ENCODE data around the gene CLINT1. TPM values are rescaled to one million over a fixed set of nuclear protein-coding genes. Genes with fewer than 3 reads are reported as not detected.

CLINT1 gene
- total and polyA plus RNA-seq, 2 of the 4 experiments (the other 2 are of a cell fraction), result 144 to 146 TPM

DNA sequence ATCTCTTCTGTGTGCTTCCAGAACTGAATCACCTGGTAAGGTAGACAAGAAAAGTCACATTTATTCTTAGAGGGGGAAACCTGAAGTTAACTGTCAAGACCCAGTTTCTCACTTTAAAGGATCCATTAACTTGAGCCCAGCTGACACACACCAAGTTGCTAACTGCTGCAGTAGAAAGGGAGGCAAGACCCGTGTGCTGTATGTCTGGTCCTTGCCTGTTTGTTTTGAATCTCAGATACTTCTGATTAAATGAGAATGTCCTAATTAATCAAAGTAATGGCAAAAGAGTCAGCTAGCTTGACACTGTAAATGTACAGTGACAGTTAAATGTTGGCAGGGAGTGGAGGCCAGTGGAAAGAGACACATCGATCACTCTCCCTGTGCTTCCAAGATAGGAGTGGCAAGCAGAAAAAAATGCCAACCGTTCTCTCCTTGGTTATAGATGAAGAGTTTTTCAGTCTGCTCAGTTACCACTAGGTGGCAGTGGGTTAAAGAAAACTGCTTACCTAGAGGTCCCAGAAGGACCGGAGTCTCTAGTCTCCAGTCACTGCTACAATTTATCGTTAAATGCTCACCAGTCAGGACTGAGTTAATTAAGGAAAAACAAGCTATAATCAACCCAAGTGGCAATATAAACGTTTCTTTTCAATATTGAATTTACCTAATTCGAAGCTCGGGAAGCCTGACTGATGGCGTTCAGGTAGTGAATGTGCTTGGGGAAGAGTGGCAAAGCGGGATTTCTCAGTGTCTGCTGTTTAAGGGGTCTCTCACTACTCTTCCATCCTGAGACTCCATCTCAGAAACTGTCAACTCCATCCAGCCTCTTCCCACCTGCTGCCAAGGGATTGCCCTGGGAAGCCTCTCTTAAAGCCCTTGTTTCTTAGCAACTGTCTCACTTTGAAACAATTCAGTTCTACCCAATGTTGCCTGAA lies 97.0 kb downstream of the CLINT1 start:
- Histone ChIP-seq H3K36me3 (ENCODE audit: control insufficient read depth, insufficient read depth, low read length) (no peaks in the 10 kb centered on the region), H3K79me1 (ENCODE audit: low read depth in 1 of 2, low read length in 2 of 2) (no peaks in the 10 kb centered on the region), H2AFZ (replicated peaks; ENCODE audit: low read length, poor library complexity) (peak overlapping the region; percentile 78), H3K9ac (ENCODE audit: low read depth, low read length) (no peak overlapping the region), H4K8ac (ENCODE audit: low read depth in 2 of 2, low read length in 2 of 2) (peak overlapping the region in 1 of 2 experiments; percentile 66; a peak in 2 of 4 replicates), H2AK9ac (replicated peaks; ENCODE audit: low read depth, low read length, poor library complexity) (no peak overlapping the region), H3K4me1 (ENCODE audit: control insufficient read depth, insufficient read depth, low read length) (no peaks in the 10 kb centered on the region), H2AK5ac (ENCODE audit: low read depth, low read length) (no peak overlapping the region), H3K14ac (replicated peaks; ENCODE audit: low read depth, low read length) (no peak overlapping the region), H4K20me1 (ENCODE audit: insufficient read depth, low read length) (no peaks in the 10 kb centered on the region), H3K9me3 (ENCODE audit: control insufficient read depth, insufficient read depth, low read length) (no peaks in the 10 kb centered on the region), H3K23ac (ENCODE audit: low read depth, low read length) (no peak overlapping the region), H3K18ac (ENCODE audit: low read depth, low read length) (no peak overlapping the region), H3K9me1 (ENCODE audit: insufficient read depth, low read length) (peaks cover 3% of the 10 kb centered on the region; the same call in 1 of the 2 replicates), H3K4me3 (ENCODE audit: insufficient read depth, low read depth, low read length) (no peak overlapping the region), H2BK5ac (ENCODE audit: low read depth, low read length, poor library complexity, severe bottlenecking) (no peak overlapping the region), H2BK15ac (ENCODE audit: low read depth, low read length) (no peak overlapping the region), H2BK120ac (ENCODE audit: low read depth, low read length) (no peak overlapping the region), H3K4me2 (ENCODE audit: low read depth, low read length) (no peak overlapping the region), H3K27me3 (ENCODE audit: control insufficient read depth, insufficient read depth, low read length) (no peaks in the 10 kb centered on the region), H4K91ac (ENCODE audit: insufficient read depth, low read depth, low read length) (no peak overlapping the region), H2BK20ac (ENCODE audit: low read depth, low read length) (0 out of 2 replicates have a peak overlapping the region, but pooled peaks have one; percentile 35), H3K27ac (ENCODE audit: insufficient read depth, low read length) (no peak overlapping the region), H3K56ac (ENCODE audit: extremely low read depth, insufficient read depth, low read length) (no peak overlapping the region), H3K4ac (ENCODE audit: low read depth, low read length) (no peak overlapping the region), H4K5ac (ENCODE audit: low read depth, low read length) (no peak overlapping the region)
- intact Hi-C loops (cut with micrococcal nuclease) (loop anchor here (1.0 to 5.0 kb wide), 5 partner anchors 155 to 1370 kb away; no protein-coding TSS in a partner anchor), dilution Hi-C loops (cut with HindIII; ENCODE audit: low sequenced_read_pairs, unreplicated experiment) (no loop called here), in situ Hi-C loops (cut with MboI; ENCODE audit: low sequenced_read_pairs) (no loop called here)
- DNase-seq, result peak; percentile 72
- CTCF ChIA-PET, result interaction anchor here (0.5 to 1.4 kb wide), 9 partner anchors 9 to 1371 kb away, joined by 3 to 10 read pairs (median 3); partner anchors contain the start of gene LSM11
- peak; percentile 99 for ATAC-seq (ENCODE audit: low read depth)
- whole genome bisulfite sequencing, 2 experiments (ENCODE audit: extremely low coverage in 2 of 2, insufficient read length in 1 of 2), result no CpG with 5 or more reads among the region's 10 CpGs
- no TSS peak for BruUV-seq (replicated peaks)
- POLR2A ChIA-PET (ENCODE audit: unreplicated experiment), result no interaction called here
- TF ChIP-seq MAFK (IDR thresholded peaks at IDR 0.05; ENCODE audit: low read depth, low read length) (0 out of 2 replicates have a peak, but pooled peaks have one; percentile 17), BHLHE40 (IDR thresholded peaks at IDR 0.05; ENCODE audit: low read depth, low read length) (no peak), RFX5 (IDR thresholded peaks at IDR 0.05; ENCODE audit: low read depth, low read length) (no peak), MXI1 (IDR thresholded peaks at IDR 0.05; ENCODE audit: borderline replicate concordance, low read depth, low read length) (no peak), NFE2L2 (IDR thresholded peaks at IDR 0.05; ENCODE audit: low read depth, low read length) (no peak), POLR2A (IDR thresholded peaks at IDR 0.05; ENCODE audit: low read depth, low read length) (no peak), CHD1 (IDR thresholded peaks at IDR 0.05; ENCODE audit: low read depth, low read length) (no peak), USF2 (IDR thresholded peaks at IDR 0.05; ENCODE audit: low read depth, low read length) (no peak), RAD21 (IDR thresholded peaks at IDR 0.05; ENCODE audit: low read length) (peak; percentile 73), MAZ (IDR thresholded peaks at IDR 0.05; ENCODE audit: borderline replicate concordance, low read depth, low read length) (no peak), FOS (IDR thresholded peaks at IDR 0.05; ENCODE audit: low read depth, low read length) (no peak), SMC3 (IDR thresholded peaks at IDR 0.05; ENCODE audit: low read depth, low read length) (peak; percentile 62)
- TF ChIP-seq, protein P1, sequence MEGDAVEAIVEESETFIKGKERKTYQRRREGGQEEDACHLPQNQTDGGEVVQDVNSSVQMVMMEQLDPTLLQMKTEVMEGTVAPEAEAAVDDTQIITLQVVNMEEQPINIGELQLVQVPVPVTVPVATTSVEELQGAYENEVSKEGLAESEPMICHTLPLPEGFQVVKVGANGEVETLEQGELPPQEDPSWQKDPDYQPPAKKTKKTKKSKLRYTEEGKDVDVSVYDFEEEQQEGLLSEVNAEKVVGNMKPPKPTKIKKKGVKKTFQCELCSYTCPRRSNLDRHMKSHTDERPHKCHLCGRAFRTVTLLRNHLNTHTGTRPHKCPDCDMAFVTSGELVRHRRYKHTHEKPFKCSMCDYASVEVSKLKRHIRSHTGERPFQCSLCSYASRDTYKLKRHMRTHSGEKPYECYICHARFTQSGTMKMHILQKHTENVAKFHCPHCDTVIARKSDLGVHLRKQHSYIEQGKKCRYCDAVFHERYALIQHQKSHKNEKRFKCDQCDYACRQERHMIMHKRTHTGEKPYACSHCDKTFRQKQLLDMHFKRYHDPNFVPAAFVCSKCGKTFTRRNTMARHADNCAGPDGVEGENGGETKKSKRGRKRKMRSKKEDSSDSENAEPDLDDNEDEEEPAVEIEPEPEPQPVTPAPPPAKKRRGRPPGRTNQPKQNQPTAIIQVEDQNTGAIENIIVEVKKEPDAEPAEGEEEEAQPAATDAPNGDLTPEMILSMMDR (conservative IDR thresholded peaks at IDR 0.05; ENCODE audit: low read depth, low read length), result peak; percentile 81
- TF ChIP-seq, protein P2, sequence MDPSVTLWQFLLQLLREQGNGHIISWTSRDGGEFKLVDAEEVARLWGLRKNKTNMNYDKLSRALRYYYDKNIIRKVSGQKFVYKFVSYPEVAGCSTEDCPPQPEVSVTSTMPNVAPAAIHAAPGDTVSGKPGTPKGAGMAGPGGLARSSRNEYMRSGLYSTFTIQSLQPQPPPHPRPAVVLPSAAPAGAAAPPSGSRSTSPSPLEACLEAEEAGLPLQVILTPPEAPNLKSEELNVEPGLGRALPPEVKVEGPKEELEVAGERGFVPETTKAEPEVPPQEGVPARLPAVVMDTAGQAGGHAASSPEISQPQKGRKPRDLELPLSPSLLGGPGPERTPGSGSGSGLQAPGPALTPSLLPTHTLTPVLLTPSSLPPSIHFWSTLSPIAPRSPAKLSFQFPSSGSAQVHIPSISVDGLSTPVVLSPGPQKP (IDR thresholded peaks at IDR 0.05; ENCODE audit: borderline replicate concordance, low read depth, low read length), result no peak

All from IMR-90 (cell line).